ENCODE results near the gene CABLES2. TPM values are rescaled to one million over a fixed set of nuclear protein-coding genes. Genes with fewer than 3 reads are reported as not detected.

The CABLES2 gene
- total RNA-seq, 1 donor from 2014 or later, result 1.0 TPM

- H3K9ac ChIP-seq (ENCODE audit: low read depth in 1 of 3, low read length in 3 of 3), result peak overlapping the region in 2 of 3 donors; percentile 53 to 71
These were observed 51.1 kb downstream of the CABLES2 start for GRCh38 chr20:62355878-62356588.

GRCh38 chr20:62355516-62355877 lies 51.6 kb downstream of the CABLES2 start:
- peaks cover 0 to 5% (median 4%) of the 10 kb centered on the region in 3 donors for H3K36me3 ChIP-seq (ENCODE audit: control insufficient read depth in 3 of 3, insufficient read depth in 3 of 3, low read length in 3 of 3)
- H3K4me3 ChIP-seq (ENCODE audit: low read length in 3 of 3), result peak overlapping the region in 1 of 3 donors; percentile 14
- peak overlapping the region in 2 of 3 donors; percentile 43 to 71 for H3K9ac ChIP-seq (ENCODE audit: low read depth in 1 of 3, low read length in 3 of 3)
- peaks cover 65 to 77% (median 74%) of the 10 kb centered on the region in 3 donors for H3K4me1 ChIP-seq (ENCODE audit: control insufficient read depth in 3 of 3, insufficient read depth in 3 of 3, low read length in 3 of 3)
- H3K27ac ChIP-seq (ENCODE audit: low read depth, low read length), result peak overlapping the region; percentile 81
- H3K9me3 ChIP-seq (ENCODE audit: control insufficient read depth in 3 of 3, low read length in 3 of 3), result no peaks in the 10 kb centered on the region
- H3K27me3 ChIP-seq (ENCODE audit: control insufficient read depth in 3 of 3, insufficient read depth in 3 of 3, low read length in 3 of 3), result no peaks in the 10 kb centered on the region

More at GRCh38 chr20:62355878-62356588, 51.1 kb downstream of the CABLES2 start:
- Histone ChIP-seq H3K27me3 (ENCODE audit: control insufficient read depth in 3 of 3, insufficient read depth in 3 of 3, low read length in 3 of 3) (no peaks in the 10 kb centered on the region), H3K9me3 (ENCODE audit: control insufficient read depth in 3 of 3, low read length in 3 of 3) (no peaks in the 10 kb centered on the region), H3K4me1 (ENCODE audit: control insufficient read depth in 3 of 3, insufficient read depth in 3 of 3, low read length in 3 of 3) (peaks cover 68 to 80% (median 79%) of the 10 kb centered on the region in 3 donors), H3K36me3 (ENCODE audit: control insufficient read depth in 3 of 3, insufficient read depth in 3 of 3, low read length in 3 of 3) (peaks cover 0 to 5% (median 3%) of the 10 kb centered on the region in 3 donors), H3K4me3 (ENCODE audit: low read length in 3 of 3) (peak overlapping the region in 2 of 3 donors; percentile 14 to 54), H3K27ac (ENCODE audit: low read depth, low read length) (peak overlapping the region; percentile 81)

DNA sequence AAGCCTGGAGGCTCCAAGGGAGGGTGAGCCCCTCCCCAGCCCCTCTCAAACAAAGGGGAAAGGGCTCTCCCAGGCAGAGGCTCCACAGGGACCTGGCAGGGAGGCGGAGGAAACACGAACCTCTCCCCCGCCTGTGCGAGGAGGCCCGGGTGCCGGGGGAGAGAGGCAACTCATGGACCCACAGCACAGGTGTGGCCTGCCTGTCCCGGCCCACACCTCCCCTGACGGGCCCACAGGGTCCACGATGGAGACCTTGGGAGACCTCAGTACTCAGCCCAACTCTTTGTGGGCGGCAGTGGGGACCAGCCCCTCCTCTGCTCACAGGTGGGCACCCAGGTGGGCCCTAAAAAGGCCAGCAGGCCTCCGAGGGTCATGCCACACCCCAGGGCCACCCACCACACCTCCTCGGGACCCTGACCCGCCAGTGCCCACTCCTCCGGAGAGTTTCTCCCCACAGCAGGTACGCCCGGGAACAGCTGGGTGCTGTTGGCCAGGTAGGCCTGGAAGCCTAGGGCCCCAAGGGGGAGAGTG lies 52.2 kb downstream of the CABLES2 start:
- peaks cover 65 to 78% (median 74%) of the 10 kb centered on the region in 3 donors for H3K4me1 ChIP-seq (ENCODE audit: control insufficient read depth in 3 of 3, insufficient read depth in 3 of 3, low read length in 3 of 3)
- no peak overlapping the region for H3K4me3 ChIP-seq (ENCODE audit: low read length in 3 of 3)
- peak overlapping the region; percentile 81 for H3K27ac ChIP-seq (ENCODE audit: low read depth, low read length)
- H3K27me3 ChIP-seq (ENCODE audit: control insufficient read depth in 3 of 3, insufficient read depth in 3 of 3, low read length in 3 of 3), result no peaks in the 10 kb centered on the region
- no peaks in the 10 kb centered on the region for H3K9me3 ChIP-seq (ENCODE audit: control insufficient read depth in 3 of 3, low read length in 3 of 3)
- peaks cover 0 to 5% (median 5%) of the 10 kb centered on the region in 3 donors for H3K36me3 ChIP-seq (ENCODE audit: control insufficient read depth in 3 of 3, insufficient read depth in 3 of 3, low read length in 3 of 3)
- H3K9ac ChIP-seq (ENCODE audit: low read depth in 1 of 3, low read length in 3 of 3), result peak overlapping the region in 1 of 3 donors; percentile 71

GRCh38 chr20:62354031-62354808 lies 52.9 kb downstream of the CABLES2 start:
- no peak overlapping the region for H3K27ac ChIP-seq (ENCODE audit: low read depth, low read length)
- H3K9me3 ChIP-seq (ENCODE audit: control insufficient read depth in 3 of 3, low read length in 3 of 3), result no peaks in the 10 kb centered on the region
- no peaks in the 10 kb centered on the region for H3K27me3 ChIP-seq (ENCODE audit: control insufficient read depth in 3 of 3, insufficient read depth in 3 of 3, low read length in 3 of 3)
- no peak overlapping the region for H3K4me3 ChIP-seq (ENCODE audit: low read length in 3 of 3)
- H3K36me3 ChIP-seq (ENCODE audit: control insufficient read depth in 3 of 3, insufficient read depth in 3 of 3, low read length in 3 of 3), result peaks cover 0 to 5% (median 5%) of the 10 kb centered on the region in 3 donors
- H3K4me1 ChIP-seq (ENCODE audit: control insufficient read depth in 3 of 3, insufficient read depth in 3 of 3, low read length in 3 of 3), result peaks cover 62 to 73% (median 70%) of the 10 kb centered on the region in 3 donors
- H3K9ac ChIP-seq (ENCODE audit: low read depth in 1 of 3, low read length in 3 of 3), result no peak overlapping the region

GRCh38 chr20:62353289-62354030 lies 53.6 kb downstream of the CABLES2 start:
- peak overlapping the region in 1 of 3 donors; percentile 27 for H3K4me3 ChIP-seq (ENCODE audit: low read length in 3 of 3)
- H3K27ac ChIP-seq (ENCODE audit: low read depth, low read length), result peak overlapping the region; percentile 68
- H3K9me3 ChIP-seq (ENCODE audit: control insufficient read depth in 3 of 3, low read length in 3 of 3), result no peaks in the 10 kb centered on the region
- H3K36me3 ChIP-seq (ENCODE audit: control insufficient read depth in 3 of 3, insufficient read depth in 3 of 3, low read length in 3 of 3), result peaks cover 0 to 5% (median 5%) of the 10 kb centered on the region in 3 donors
- peak overlapping the region in 2 of 3 donors; percentile 32 to 60 for H3K9ac ChIP-seq (ENCODE audit: low read depth in 1 of 3, low read length in 3 of 3)
- peaks cover 54 to 65% (median 63%) of the 10 kb centered on the region in 3 donors for H3K4me1 ChIP-seq (ENCODE audit: control insufficient read depth in 3 of 3, insufficient read depth in 3 of 3, low read length in 3 of 3)
- H3K27me3 ChIP-seq (ENCODE audit: control insufficient read depth in 3 of 3, insufficient read depth in 3 of 3, low read length in 3 of 3), result no peaks in the 10 kb centered on the region

DNA sequence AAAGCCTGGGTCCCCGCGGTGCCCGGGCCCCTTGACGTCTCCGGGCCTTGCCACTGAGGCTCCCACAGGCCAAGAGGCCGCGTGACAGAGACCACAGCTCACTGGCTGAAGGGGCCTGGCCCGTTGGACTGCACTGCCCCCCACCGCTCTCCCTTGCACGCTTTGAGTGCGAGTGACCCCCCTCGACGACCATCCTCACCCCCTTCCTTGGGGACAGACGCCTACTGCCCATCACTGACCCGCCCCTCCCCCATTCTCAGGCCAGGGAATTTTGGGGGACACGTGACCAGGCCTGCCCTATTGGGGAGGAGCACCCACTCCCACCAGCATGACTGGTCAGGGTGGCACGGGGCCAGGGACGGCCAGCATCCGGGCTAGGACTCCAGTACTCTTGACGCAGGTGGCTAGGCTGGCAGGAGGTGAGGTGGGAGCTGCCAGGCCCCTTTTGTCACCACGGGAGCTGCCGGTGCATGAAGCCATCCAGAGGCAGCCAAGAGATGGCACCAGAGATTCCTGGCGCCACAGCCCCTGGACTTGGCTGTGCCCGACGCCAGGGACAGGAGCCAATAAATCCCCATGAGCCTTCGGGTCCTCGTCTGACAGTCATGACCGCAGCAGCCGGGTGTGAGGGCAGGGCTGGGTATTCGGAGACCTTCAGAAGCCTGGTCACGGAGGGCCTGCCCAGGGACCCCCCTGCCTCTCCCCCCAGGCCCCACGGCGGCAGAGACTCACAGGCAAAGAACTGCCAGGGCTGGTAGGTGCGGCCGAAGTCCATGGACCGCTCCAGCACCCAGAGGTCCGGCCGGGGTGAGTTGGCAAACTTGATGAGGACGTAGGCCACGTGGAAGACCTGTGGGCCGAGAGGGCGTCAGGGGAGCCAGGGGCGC lies 54.4 kb downstream of the CABLES2 start:
- Histone ChIP-seq H3K27me3 (ENCODE audit: control insufficient read depth in 3 of 3, insufficient read depth in 3 of 3, low read length in 3 of 3) (no peaks in the 10 kb centered on the region), H3K9me3 (ENCODE audit: control insufficient read depth in 3 of 3, low read length in 3 of 3) (no peaks in the 10 kb centered on the region), H3K4me1 (ENCODE audit: control insufficient read depth in 3 of 3, insufficient read depth in 3 of 3, low read length in 3 of 3) (peaks cover 50 to 61% (median 59%) of the 10 kb centered on the region in 3 donors), H3K27ac (ENCODE audit: low read depth, low read length) (peak overlapping the region; percentile 68), H3K9ac (ENCODE audit: low read depth in 1 of 3, low read length in 3 of 3) (peak overlapping the region in 2 of 3 donors; percentile 32 to 60), H3K36me3 (ENCODE audit: control insufficient read depth in 3 of 3, insufficient read depth in 3 of 3, low read length in 3 of 3) (peaks cover 0 to 5% (median 5%) of the 10 kb centered on the region in 3 donors), H3K4me3 (ENCODE audit: low read length in 3 of 3) (peak overlapping the region in 1 of 3 donors; percentile 31)

- peaks cover 0 to 5% (median 5%) of the 10 kb centered on the region in 3 donors for H3K36me3 ChIP-seq (ENCODE audit: control insufficient read depth in 3 of 3, insufficient read depth in 3 of 3, low read length in 3 of 3)
- peaks cover 46 to 61% (median 59%) of the 10 kb centered on the region in 3 donors for H3K4me1 ChIP-seq (ENCODE audit: control insufficient read depth in 3 of 3, insufficient read depth in 3 of 3, low read length in 3 of 3)
- H3K9ac ChIP-seq (ENCODE audit: low read depth in 1 of 3, low read length in 3 of 3), result no peak overlapping the region
- no peaks in the 10 kb centered on the region for H3K27me3 ChIP-seq (ENCODE audit: control insufficient read depth in 3 of 3, insufficient read depth in 3 of 3, low read length in 3 of 3)
- H3K27ac ChIP-seq (ENCODE audit: low read depth, low read length), result no peak overlapping the region
- H3K4me3 ChIP-seq (ENCODE audit: low read length in 3 of 3), result no peak overlapping the region
- no peaks in the 10 kb centered on the region for H3K9me3 ChIP-seq (ENCODE audit: control insufficient read depth in 3 of 3, low read length in 3 of 3)
These were observed 55.4 kb downstream of the CABLES2 start for GRCh38 chr20:62351469-62352401.

GRCh38 chr20:62350629-62351422 lies 56.3 kb downstream of the CABLES2 start:
- Histone ChIP-seq H3K27ac (ENCODE audit: low read depth, low read length) (no peak overlapping the region), H3K4me1 (ENCODE audit: control insufficient read depth in 3 of 3, insufficient read depth in 3 of 3, low read length in 3 of 3) (peaks cover 37 to 54% (median 53%) of the 10 kb centered on the region in 3 donors), H3K9ac (ENCODE audit: low read depth in 1 of 3, low read length in 3 of 3) (no peak overlapping the region), H3K27me3 (ENCODE audit: control insufficient read depth in 3 of 3, insufficient read depth in 3 of 3, low read length in 3 of 3) (no peaks in the 10 kb centered on the region), H3K4me3 (ENCODE audit: low read length in 3 of 3) (no peak overlapping the region), H3K9me3 (ENCODE audit: control insufficient read depth in 3 of 3, low read length in 3 of 3) (no peaks in the 10 kb centered on the region), H3K36me3 (ENCODE audit: control insufficient read depth in 3 of 3, insufficient read depth in 3 of 3, low read length in 3 of 3) (peaks cover 0 to 7% (median 5%) of the 10 kb centered on the region in 3 donors)

Data from skeletal muscle tissue (tissue), 4 donors.